ENCODE measurements around the gene TAGLN.
"Not testable (repeated sequence)": the region's sequence is repeated elsewhere in the genome, so short reads cannot be mapped to it uniquely, and the experiment has no call there.

TAGLN gene

DNA sequence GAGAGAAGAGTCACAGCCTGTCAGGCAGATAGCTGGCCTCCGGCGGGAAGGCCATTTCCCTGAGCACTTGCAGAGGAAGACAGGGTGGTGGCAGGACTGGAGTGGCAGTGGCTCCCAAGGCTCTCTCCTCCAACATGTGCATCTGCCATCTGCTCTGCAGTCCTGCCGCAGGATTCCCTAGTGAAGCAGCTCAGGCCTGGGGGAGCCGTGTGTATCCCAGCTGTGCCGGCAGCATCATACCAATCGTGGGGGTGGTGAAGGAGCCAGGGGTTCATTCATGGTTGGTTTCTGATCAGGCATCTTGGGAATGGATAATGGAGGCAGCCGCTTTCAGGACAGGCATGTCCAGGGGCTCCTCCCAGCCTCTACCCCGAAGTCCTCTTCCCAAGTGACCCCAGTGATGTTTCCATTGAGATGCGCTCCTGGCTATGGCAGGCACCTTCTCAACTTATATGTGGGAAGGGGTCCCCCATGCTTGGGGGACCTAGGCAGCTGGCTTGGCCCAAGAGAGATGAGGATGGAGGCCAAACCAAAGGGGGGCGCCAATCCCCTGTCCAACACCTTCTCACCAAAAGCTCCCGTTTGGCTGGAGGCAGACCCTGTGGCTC, 6.1 kb downstream of the TAGLN start:
- TF ChIP-seq ZNF565 (CRISPR knock-in tag; conservative IDR thresholded peaks at IDR 0.05; ENCODE audit: low read depth) (no peak), ESRRG (CRISPR knock-in tag; IDR thresholded peaks at IDR 0.05) (no peak), ZFP30 (CRISPR knock-in tag; IDR thresholded peaks at IDR 0.05) (no peak), ZNF70 (CRISPR knock-in tag; IDR thresholded peaks at IDR 0.05) (no peak), PPARA (CRISPR knock-in tag; IDR thresholded peaks at IDR 0.05; ENCODE audit: borderline replicate concordance) (no peak)
- TF ChIP-seq, protein P1, sequence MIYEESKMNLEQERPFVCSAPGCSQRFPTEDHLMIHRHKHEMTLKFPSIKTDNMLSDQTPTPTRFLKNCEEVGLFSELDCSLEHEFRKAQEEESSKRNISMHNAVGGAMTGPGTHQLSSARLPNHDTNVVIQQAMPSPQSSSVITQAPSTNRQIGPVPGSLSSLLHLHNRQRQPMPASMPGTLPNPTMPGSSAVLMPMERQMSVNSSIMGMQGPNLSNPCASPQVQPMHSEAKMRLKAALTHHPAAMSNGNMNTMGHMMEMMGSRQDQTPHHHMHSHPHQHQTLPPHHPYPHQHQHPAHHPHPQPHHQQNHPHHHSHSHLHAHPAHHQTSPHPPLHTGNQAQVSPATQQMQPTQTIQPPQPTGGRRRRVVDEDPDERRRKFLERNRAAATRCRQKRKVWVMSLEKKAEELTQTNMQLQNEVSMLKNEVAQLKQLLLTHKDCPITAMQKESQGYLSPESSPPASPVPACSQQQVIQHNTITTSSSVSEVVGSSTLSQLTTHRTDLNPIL (CRISPR knock-in tag; IDR thresholded peaks at IDR 0.05; ENCODE audit: low read depth), result no peak
- no peak for ATAC-seq

DNA sequence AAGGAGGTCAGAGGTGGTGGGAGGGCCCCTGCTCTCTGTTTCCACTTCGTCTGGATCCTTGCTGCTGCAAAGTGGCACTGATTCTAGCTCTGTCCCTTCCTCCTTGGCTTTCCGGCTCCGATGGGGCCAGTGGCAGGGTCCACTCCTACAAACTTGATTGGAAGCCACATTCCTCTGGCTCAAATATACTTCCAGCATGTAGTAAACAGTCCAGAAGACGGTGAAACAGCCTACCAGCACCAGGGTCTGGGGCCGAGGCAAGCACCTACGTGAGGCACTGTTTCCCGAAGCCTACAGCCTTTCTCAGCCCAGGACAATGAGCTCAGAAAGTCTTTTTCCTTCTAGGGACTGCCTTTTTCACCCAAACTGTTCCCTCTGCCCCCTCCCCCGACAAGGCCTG, 6.9 kb downstream of the TAGLN start:
- not testable (repeated sequence) for ATAC-seq

DNA sequence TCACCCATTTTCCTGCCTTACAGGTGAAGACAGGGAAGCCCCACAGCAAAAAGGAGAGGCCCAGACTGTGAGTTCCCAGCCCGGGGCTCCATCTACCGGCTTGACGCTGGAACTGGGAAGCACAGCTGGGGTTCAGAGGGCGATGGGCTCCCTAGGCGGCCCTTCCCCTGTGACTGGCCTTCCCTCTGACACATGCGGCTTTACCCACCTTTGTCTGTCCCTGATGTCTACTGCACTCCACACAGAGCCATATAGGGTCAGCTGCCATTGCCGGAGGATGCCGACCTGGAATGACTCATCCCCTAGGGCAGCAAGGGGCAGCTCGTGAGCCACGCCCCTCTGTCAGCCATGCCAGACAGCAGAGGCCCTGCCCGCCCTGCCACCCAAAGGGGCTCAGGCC, 7.7 kb downstream of the TAGLN start:
- ATAC-seq, result peak; percentile 23

DNA sequence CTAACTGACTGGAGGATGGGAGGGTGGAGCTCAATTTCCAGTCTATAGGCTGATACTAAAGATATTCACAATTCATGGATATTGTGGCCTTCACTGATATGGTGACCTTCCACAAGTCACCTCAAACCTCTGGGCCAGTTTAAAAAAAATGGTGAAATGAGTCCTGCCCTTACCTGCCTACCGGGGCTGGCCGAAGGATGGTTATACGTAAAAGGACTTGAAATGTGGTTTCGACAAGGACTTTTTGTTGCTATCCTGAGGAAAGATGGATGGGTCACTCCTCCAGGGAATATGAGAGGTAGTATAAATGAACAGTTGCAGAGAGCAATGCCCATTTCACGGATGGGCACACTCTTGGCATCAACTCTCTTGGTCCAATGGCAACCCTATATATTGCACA, 8.3 kb downstream of the TAGLN start:
- ATAC-seq, result not testable (repeated sequence)

DNA sequence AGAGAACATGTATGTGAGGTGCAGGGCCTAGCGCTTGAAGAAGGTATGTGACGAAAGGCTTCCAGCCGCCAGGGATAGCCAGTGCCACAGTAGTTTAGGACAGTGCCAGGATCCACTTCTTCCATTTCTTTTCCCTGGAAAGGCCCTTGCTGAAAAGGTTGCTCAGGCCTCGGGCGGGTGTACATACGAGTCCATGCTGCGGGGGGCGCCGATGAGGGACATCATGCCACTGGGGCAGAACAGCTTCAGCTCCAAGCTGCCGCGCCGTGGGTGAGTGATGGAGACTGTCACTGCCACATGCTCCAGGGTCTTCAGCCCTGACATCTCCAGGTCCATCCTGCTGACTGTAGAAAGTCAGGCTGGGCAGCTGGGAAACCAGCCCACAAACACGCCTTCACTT, 9.5 kb downstream of the TAGLN start:
- ATAC-seq, result peak; percentile 1; the same call in 1 of the 3 replicates

DNA sequence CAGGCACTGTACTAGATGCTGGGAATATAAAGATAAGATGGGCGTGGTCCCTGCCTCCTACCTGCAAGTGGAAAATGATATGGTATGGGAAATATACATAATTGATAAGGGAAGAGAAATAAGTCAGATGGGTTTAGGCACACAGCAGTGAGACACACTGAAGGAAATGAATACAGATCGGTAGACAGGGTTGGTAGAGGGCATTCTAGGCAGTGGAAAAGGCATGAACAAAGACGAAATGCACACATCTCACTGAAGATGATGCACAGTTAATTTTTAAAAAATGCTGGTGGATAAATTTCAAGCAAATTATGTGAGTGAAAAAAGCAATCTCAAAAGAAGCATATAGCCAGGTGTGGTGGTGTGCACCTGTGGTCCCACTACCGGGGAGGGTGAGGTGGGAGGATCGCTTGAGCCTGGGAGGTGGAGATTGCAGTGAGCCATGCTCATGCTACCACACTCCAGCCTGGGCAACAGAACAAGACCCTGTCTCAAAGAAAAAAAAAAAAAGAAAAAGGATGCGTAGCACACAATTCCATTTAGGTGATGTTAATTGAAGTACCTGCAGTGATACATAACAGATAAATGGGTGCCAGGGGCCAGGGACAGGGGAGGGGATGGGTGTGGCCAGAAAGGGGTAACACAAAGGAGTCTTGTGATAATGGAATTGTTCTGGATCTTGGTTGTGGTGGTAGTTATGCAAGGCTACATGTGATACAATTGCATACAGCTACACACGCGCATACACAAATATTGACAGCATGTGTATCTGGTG, 10.4 kb downstream of the TAGLN start:
- peak; percentile 16 for ATAC-seq

DNA sequence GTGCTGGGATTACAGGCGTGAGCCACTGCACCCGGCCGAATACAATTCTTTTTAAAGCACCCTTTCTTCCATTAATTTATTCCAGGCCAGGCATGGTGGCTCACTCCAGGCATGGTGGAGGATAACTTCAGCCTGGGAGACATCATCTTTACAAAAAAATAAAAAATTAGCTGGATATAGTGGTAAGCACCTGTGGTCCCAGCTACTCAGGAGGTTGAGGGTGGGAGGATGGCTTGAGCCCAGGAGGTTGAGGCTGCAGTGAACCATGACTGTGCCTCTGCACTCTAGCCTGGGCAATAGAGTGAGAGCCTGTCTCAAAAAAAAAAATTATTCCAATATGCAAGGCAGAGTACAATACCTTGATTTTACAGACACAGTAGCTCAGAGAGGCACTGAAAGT, 11.4 kb downstream of the TAGLN start:
- peak; percentile 5; the same call in 2 of the 3 replicates for ATAC-seq
- no peak for TF ChIP-seq ZNF8 (CRISPR knock-in tag; IDR thresholded peaks at IDR 0.05)
- no peak for TF ChIP-seq PPARA (CRISPR knock-in tag; IDR thresholded peaks at IDR 0.05; ENCODE audit: borderline replicate concordance)
- TF ChIP-seq OSR1 (CRISPR knock-in tag; IDR thresholded peaks at IDR 0.05), result no peak
- TF ChIP-seq TCF4 (CRISPR knock-in tag; IDR thresholded peaks at IDR 0.05; ENCODE audit: borderline replicate concordance), result no peak
- TF ChIP-seq ZNF70 (CRISPR knock-in tag; IDR thresholded peaks at IDR 0.05), result no peak
- no peak for TF ChIP-seq ARNTL (CRISPR knock-in tag; IDR thresholded peaks at IDR 0.05; ENCODE audit: borderline replicate concordance, low read depth)
- TF ChIP-seq ISL1 (CRISPR knock-in tag; IDR thresholded peaks at IDR 0.05), result no peak
- TF ChIP-seq, protein P2, sequence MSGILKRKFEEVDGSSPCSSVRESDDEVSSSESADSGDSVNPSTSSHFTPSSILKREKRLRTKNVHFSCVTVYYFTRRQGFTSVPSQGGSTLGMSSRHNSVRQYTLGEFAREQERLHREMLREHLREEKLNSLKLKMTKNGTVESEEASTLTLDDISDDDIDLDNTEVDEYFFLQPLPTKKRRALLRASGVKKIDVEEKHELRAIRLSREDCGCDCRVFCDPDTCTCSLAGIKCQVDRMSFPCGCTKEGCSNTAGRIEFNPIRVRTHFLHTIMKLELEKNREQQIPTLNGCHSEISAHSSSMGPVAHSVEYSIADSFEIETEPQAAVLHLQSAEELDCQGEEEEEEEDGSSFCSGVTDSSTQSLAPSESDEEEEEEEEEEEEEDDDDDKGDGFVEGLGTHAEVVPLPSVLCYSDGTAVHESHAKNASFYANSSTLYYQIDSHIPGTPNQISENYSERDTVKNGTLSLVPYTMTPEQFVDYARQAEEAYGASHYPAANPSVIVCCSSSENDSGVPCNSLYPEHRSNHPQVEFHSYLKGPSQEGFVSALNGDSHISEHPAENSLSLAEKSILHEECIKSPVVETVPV (CRISPR knock-in tag; IDR thresholded peaks at IDR 0.05), result no peak
- no peak for TF ChIP-seq BACH2 (CRISPR knock-in tag; IDR thresholded peaks at IDR 0.05; ENCODE audit: borderline replicate concordance)
- no peak for TF ChIP-seq SNAI2 (CRISPR knock-in tag; IDR thresholded peaks at IDR 0.05)
- no peak for TF ChIP-seq TOX (CRISPR knock-in tag; IDR thresholded peaks at IDR 0.05; ENCODE audit: borderline replicate concordance)
- no peak for TF ChIP-seq CSDC2 (CRISPR knock-in tag; IDR thresholded peaks at IDR 0.05)
- TF ChIP-seq, protein P1 (CRISPR knock-in tag; IDR thresholded peaks at IDR 0.05; ENCODE audit: low read depth), result no peak
- TF ChIP-seq, protein P3, sequence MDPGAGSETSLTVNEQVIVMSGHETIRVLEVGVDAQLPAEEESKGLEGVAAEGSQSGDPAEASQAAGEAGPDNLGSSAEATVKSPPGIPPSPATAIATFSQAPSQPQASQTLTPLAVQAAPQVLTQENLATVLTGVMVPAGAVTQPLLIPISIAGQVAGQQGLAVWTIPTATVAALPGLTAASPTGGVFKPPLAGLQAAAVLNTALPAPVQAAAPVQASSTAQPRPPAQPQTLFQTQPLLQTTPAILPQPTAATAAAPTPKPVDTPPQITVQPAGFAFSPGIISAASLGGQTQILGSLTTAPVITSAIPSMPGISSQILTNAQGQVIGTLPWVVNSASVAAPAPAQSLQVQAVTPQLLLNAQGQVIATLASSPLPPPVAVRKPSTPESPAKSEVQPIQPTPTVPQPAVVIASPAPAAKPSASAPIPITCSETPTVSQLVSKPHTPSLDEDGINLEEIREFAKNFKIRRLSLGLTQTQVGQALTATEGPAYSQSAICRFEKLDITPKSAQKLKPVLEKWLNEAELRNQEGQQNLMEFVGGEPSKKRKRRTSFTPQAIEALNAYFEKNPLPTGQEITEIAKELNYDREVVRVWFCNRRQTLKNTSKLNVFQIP (CRISPR knock-in tag; IDR thresholded peaks at IDR 0.05; ENCODE audit: borderline replicate concordance, low read depth), result no peak
- TF ChIP-seq ESRRG (CRISPR knock-in tag; IDR thresholded peaks at IDR 0.05), result no peak
- TF ChIP-seq, protein P4, sequence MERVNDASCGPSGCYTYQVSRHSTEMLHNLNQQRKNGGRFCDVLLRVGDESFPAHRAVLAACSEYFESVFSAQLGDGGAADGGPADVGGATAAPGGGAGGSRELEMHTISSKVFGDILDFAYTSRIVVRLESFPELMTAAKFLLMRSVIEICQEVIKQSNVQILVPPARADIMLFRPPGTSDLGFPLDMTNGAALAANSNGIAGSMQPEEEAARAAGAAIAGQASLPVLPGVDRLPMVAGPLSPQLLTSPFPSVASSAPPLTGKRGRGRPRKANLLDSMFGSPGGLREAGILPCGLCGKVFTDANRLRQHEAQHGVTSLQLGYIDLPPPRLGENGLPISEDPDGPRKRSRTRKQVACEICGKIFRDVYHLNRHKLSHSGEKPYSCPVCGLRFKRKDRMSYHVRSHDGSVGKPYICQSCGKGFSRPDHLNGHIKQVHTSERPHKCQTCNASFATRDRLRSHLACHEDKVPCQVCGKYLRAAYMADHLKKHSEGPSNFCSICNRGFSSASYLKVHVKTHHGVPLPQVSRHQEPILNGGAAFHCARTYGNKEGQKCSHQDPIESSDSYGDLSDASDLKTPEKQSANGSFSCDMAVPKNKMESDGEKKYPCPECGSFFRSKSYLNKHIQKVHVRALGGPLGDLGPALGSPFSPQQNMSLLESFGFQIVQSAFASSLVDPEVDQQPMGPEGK (CRISPR knock-in tag; IDR thresholded peaks at IDR 0.05; ENCODE audit: borderline replicate concordance), result no peak
- TF ChIP-seq GLIS3 (CRISPR knock-in tag; IDR thresholded peaks at IDR 0.05), result no peak
- TF ChIP-seq RARB (CRISPR knock-in tag; IDR thresholded peaks at IDR 0.05), result no peak
- TF ChIP-seq ZFP30 (CRISPR knock-in tag; IDR thresholded peaks at IDR 0.05), result no peak
